Measurements from ENCODE around the gene TXNL4A. TPM values are rescaled to one million over a fixed set of nuclear protein-coding genes. Genes with fewer than 3 reads are reported as not detected.

TXNL4A gene
- total RNA-seq, 2 experiments from 2014 or later, result 55.0 to 55.7 TPM

DNA sequence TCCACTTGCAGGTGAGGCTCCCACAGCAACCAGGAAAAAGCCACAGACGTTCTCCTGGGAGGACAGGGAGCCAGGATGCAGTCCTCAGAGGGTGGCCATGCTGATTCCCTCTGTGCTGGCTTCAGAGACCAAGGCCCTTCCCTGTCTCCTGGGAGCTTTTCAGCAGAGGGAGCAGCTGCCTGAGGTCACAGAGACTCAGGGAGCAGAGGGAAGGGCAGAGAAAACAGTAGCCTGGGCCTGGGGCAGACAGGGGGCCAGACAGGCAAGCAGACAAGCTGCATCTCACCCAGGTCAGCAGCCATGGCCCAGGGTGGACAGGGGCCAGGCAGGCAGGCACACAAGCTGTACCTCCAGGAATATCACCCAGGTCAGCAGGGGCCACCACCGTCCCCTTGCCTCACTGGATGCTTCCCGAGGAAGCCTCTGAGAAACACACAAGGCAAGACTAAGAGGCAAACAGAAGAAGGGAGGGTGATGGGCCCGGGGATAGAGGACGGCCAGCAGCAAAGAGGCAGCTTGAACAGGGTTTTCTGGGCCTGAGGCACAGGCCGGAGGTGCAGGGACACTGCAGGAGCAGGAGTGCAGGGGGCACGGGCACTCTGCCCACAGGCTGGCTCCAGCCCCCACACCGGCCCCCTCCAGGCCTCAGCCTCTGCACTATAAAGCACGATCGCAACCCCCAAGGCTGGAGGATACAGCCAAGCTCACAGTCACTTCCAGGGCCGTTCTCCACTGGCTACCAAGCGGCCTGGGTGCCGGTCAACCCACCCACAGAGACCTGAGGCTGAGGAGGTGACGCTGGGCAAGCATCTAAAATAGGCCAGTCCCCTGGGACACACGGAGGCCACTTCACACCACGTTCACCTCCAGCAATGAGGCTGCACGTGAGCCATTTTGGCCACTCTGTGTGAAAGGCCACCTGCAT lies 43.0 kb downstream of the TXNL4A start:
- Mint-ChIP-seq H3K4me3 (no peak overlapping the region), H3K4me1 (ENCODE audit: low read depth) (peaks cover 44% of the 10 kb centered on the region), H3K27me3 (no peaks in the 10 kb centered on the region), H3K9me3 (no peaks in the 10 kb centered on the region), H3K36me3 (ENCODE audit: low read depth) (peaks cover 42% of the 10 kb centered on the region), H3K27ac (peak overlapping the region; percentile 58)
- ChIA-PET CTCF (no interaction called here), POLR2A (no interaction called here)
- TF ChIP-seq, protein P1, sequence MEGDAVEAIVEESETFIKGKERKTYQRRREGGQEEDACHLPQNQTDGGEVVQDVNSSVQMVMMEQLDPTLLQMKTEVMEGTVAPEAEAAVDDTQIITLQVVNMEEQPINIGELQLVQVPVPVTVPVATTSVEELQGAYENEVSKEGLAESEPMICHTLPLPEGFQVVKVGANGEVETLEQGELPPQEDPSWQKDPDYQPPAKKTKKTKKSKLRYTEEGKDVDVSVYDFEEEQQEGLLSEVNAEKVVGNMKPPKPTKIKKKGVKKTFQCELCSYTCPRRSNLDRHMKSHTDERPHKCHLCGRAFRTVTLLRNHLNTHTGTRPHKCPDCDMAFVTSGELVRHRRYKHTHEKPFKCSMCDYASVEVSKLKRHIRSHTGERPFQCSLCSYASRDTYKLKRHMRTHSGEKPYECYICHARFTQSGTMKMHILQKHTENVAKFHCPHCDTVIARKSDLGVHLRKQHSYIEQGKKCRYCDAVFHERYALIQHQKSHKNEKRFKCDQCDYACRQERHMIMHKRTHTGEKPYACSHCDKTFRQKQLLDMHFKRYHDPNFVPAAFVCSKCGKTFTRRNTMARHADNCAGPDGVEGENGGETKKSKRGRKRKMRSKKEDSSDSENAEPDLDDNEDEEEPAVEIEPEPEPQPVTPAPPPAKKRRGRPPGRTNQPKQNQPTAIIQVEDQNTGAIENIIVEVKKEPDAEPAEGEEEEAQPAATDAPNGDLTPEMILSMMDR (IDR thresholded peaks at IDR 0.05), result no peak
- DNase-seq (no peak), ATAC-seq (ENCODE audit: poor library complexity) (no peak)
- Histone ChIP-seq H3K27me3 (ENCODE audit: control insufficient read depth in 1 of 2, insufficient read depth in 2 of 2, low read length in 2 of 2) (no peaks in the 10 kb centered on the region), H3K4me3 (ENCODE audit: low read length) (no peak overlapping the region), H3K4me1 (ENCODE audit: insufficient read depth, low read length) (peaks cover 49% of the 10 kb centered on the region), H3K36me3 (ENCODE audit: insufficient read depth, low read length) (peaks cover 31% of the 10 kb centered on the region), H3K27ac (ENCODE audit: low read depth in 1 of 2, low read length in 2 of 2) (no peak overlapping the region), H3K9me3 (ENCODE audit: control insufficient read depth in 1 of 2, insufficient read depth in 1 of 2, low read length in 2 of 2) (no peaks in the 10 kb centered on the region)
- intact Hi-C loops (cut with DNase I, micrococcal nuclease), result no loop called here

GRCh38 chr18:79944746-79945117 lies 43.6 kb downstream of the TXNL4A start:
- Histone ChIP-seq H3K27ac (ENCODE audit: low read depth in 1 of 2, low read length in 2 of 2) (no peak overlapping the region), H3K4me1 (ENCODE audit: insufficient read depth, low read length) (peaks cover 42% of the 10 kb centered on the region), H3K9me3 (ENCODE audit: control insufficient read depth in 1 of 2, insufficient read depth in 1 of 2, low read length in 2 of 2) (peaks cover 0 to 4% of the 10 kb centered on the region in 2 experiments), H3K36me3 (ENCODE audit: insufficient read depth, low read length) (peaks cover 33% of the 10 kb centered on the region), H3K27me3 (ENCODE audit: control insufficient read depth in 1 of 2, insufficient read depth in 2 of 2, low read length in 2 of 2) (no peaks in the 10 kb centered on the region), H3K4me3 (ENCODE audit: low read length) (no peak overlapping the region)
- intact Hi-C loops (cut with DNase I, micrococcal nuclease), result no loop called here
- H3K4me3 Mint-ChIP-seq, result peak overlapping the region; percentile 38
- H3K27me3 Mint-ChIP-seq, result no peaks in the 10 kb centered on the region
- ChIA-PET POLR2A (no interaction called here), CTCF (no interaction called here)
- DNase-seq (no peak), ATAC-seq (ENCODE audit: poor library complexity) (no peak)
- H3K36me3 Mint-ChIP-seq (ENCODE audit: low read depth), result peaks cover 42% of the 10 kb centered on the region
- peak overlapping the region; percentile 39 for H3K27ac Mint-ChIP-seq
- peaks cover 43% of the 10 kb centered on the region for H3K4me1 Mint-ChIP-seq (ENCODE audit: low read depth)
- TF ChIP-seq, protein P1 (IDR thresholded peaks at IDR 0.05), result no peak
- no peaks in the 10 kb centered on the region for H3K9me3 Mint-ChIP-seq

- Mint-ChIP-seq H3K4me1 (ENCODE audit: low read depth) (peaks cover 43% of the 10 kb centered on the region), H3K36me3 (ENCODE audit: low read depth) (peaks cover 43% of the 10 kb centered on the region)
Observed at GRCh38 chr18:79944126-79944731, 44.1 kb downstream of the TXNL4A start.

More at GRCh38 chr18:79944126-79944731, 44.1 kb downstream of the TXNL4A start:
- Mint-ChIP-seq H3K27ac (peak overlapping the region; percentile 39), H3K27me3 (no peaks in the 10 kb centered on the region), H3K9me3 (no peaks in the 10 kb centered on the region), H3K4me3 (peak overlapping the region; percentile 38)
- CTCF ChIA-PET, result interaction anchor here (0.6 kb wide), 1 partner anchor 48 kb away, joined by 3 read pairs; no protein-coding TSS in a partner anchor
- intact Hi-C loops (cut with DNase I, micrococcal nuclease), result no loop called here
- H3K27me3 ChIP-seq (ENCODE audit: control insufficient read depth in 1 of 2, insufficient read depth in 2 of 2, low read length in 2 of 2), result no peaks in the 10 kb centered on the region
- H3K27ac ChIP-seq (ENCODE audit: low read depth in 1 of 2, low read length in 2 of 2), result no peak overlapping the region
- TF ChIP-seq, protein P1 (IDR thresholded peaks at IDR 0.05), result no peak
- ATAC-seq (ENCODE audit: poor library complexity) (peak; percentile 78), DNase-seq (peak in 2 of 14 experiments; percentile 18 to 34)
- POLR2A ChIA-PET, result no interaction called here
- H3K4me1 ChIP-seq (ENCODE audit: insufficient read depth, low read length), result peaks cover 37% of the 10 kb centered on the region
- peaks cover 34% of the 10 kb centered on the region for H3K36me3 ChIP-seq (ENCODE audit: insufficient read depth, low read length)
- H3K9me3 ChIP-seq (ENCODE audit: control insufficient read depth in 1 of 2, insufficient read depth in 1 of 2, low read length in 2 of 2), result peaks cover 0 to 4% of the 10 kb centered on the region in 2 experiments
- no peak overlapping the region for H3K4me3 ChIP-seq (ENCODE audit: low read length)

Data from CD4-positive, alpha-beta T cell (primary cell).